ENCODE data around the gene MAD1L1.

Gene MAD1L1

GRCh38 chr7:1933066-1933750 lies 299.5 kb downstream of the MAD1L1 start:
- no peak for ATAC-seq
- no peak for TF ChIP-seq ARNTL (CRISPR knock-in tag; IDR thresholded peaks at IDR 0.05; ENCODE audit: borderline replicate concordance, low read depth)
- TF ChIP-seq, protein P1, sequence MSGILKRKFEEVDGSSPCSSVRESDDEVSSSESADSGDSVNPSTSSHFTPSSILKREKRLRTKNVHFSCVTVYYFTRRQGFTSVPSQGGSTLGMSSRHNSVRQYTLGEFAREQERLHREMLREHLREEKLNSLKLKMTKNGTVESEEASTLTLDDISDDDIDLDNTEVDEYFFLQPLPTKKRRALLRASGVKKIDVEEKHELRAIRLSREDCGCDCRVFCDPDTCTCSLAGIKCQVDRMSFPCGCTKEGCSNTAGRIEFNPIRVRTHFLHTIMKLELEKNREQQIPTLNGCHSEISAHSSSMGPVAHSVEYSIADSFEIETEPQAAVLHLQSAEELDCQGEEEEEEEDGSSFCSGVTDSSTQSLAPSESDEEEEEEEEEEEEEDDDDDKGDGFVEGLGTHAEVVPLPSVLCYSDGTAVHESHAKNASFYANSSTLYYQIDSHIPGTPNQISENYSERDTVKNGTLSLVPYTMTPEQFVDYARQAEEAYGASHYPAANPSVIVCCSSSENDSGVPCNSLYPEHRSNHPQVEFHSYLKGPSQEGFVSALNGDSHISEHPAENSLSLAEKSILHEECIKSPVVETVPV (CRISPR knock-in tag; IDR thresholded peaks at IDR 0.05): no peak
- no peak for TF ChIP-seq ZNF70 (CRISPR knock-in tag; IDR thresholded peaks at IDR 0.05)
- no peak for TF ChIP-seq ZFP3 (CRISPR knock-in tag; IDR thresholded peaks at IDR 0.05)
- TF ChIP-seq ISL1 (CRISPR knock-in tag; IDR thresholded peaks at IDR 0.05): no peak
- no peak for TF ChIP-seq OSR1 (CRISPR knock-in tag; IDR thresholded peaks at IDR 0.05)
- no peak for TF ChIP-seq SNAI2 (CRISPR knock-in tag; IDR thresholded peaks at IDR 0.05)
- no peak for TF ChIP-seq ZFP30 (CRISPR knock-in tag; IDR thresholded peaks at IDR 0.05)
- TF ChIP-seq GLIS3 (CRISPR knock-in tag; IDR thresholded peaks at IDR 0.05): no peak
- no peak for TF ChIP-seq BACH2 (CRISPR knock-in tag; IDR thresholded peaks at IDR 0.05; ENCODE audit: borderline replicate concordance)
- TF ChIP-seq CSDC2 (CRISPR knock-in tag; IDR thresholded peaks at IDR 0.05): no peak
- TF ChIP-seq ESRRG (CRISPR knock-in tag; IDR thresholded peaks at IDR 0.05): no peak
- TF ChIP-seq POU6F1 (CRISPR knock-in tag; IDR thresholded peaks at IDR 0.05; ENCODE audit: borderline replicate concordance, low read depth): no peak
- no peak for TF ChIP-seq PATZ1 (CRISPR knock-in tag; IDR thresholded peaks at IDR 0.05; ENCODE audit: borderline replicate concordance)

- ATAC-seq: no peak
- TF ChIP-seq CSDC2 (CRISPR knock-in tag; IDR thresholded peaks at IDR 0.05) (no peak), ESRRG (CRISPR knock-in tag; IDR thresholded peaks at IDR 0.05) (no peak), ZC3H10 (CRISPR knock-in tag; IDR thresholded peaks at IDR 0.05) (no peak), ZFP3 (CRISPR knock-in tag; IDR thresholded peaks at IDR 0.05) (no peak), ARNTL (CRISPR knock-in tag; IDR thresholded peaks at IDR 0.05; ENCODE audit: borderline replicate concordance, low read depth) (no peak), PPARA (CRISPR knock-in tag; IDR thresholded peaks at IDR 0.05; ENCODE audit: borderline replicate concordance) (no peak), CREB5 (CRISPR knock-in tag; IDR thresholded peaks at IDR 0.05; ENCODE audit: low read depth) (no peak), BACH2 (CRISPR knock-in tag; IDR thresholded peaks at IDR 0.05; ENCODE audit: borderline replicate concordance) (no peak), RARB (CRISPR knock-in tag; IDR thresholded peaks at IDR 0.05) (no peak), ISL1 (CRISPR knock-in tag; IDR thresholded peaks at IDR 0.05) (no peak), ZFP30 (CRISPR knock-in tag; IDR thresholded peaks at IDR 0.05) (no peak), ZNF70 (CRISPR knock-in tag; IDR thresholded peaks at IDR 0.05) (no peak), OSR1 (CRISPR knock-in tag; IDR thresholded peaks at IDR 0.05) (no peak), TSHZ2 (CRISPR knock-in tag; IDR thresholded peaks at IDR 0.05) (no peak), TOX (CRISPR knock-in tag; IDR thresholded peaks at IDR 0.05; ENCODE audit: borderline replicate concordance) (no peak), ZNF8 (CRISPR knock-in tag; IDR thresholded peaks at IDR 0.05) (no peak), ZNF565 (CRISPR knock-in tag; conservative IDR thresholded peaks at IDR 0.05; ENCODE audit: low read depth) (no peak)
- TF ChIP-seq, protein P1 (CRISPR knock-in tag; IDR thresholded peaks at IDR 0.05): no peak
These were observed 300.8 kb downstream of the MAD1L1 start for GRCh38 chr7:1931951-1932270.

Data from SK-N-SH treated with all-trans-retinoic acid at 6 μM for 48 hours (cell line).